H9 (cell line): Measurements from ENCODE around the gene SDC4. TPM values are rescaled to one million over a fixed set of nuclear protein-coding genes. Genes with fewer than 3 reads are reported as not detected.

Experiments used
- DNase-seq: peaks from one replicate; pipeline ENCODE4 v3.0.0-alpha.2; 2017
- H2AFZ ChIP-seq: one replicate; pipeline ENCODE4 v1.6.1; 2013; ENCODE audit warnings: mild to moderate bottlenecking, low read length, control low read depth, moderate library complexity
- H2AK5ac ChIP-seq: 2 replicates; pipeline ENCODE4 v1.6.1; 2013; ENCODE audit warnings: low read length, control low read depth, mixed read lengths; ENCODE audit not compliant: insufficient read length
- H2BK120ac ChIP-seq: one replicate; pipeline ENCODE4 v1.6.1; 2013; ENCODE audit warnings: low read depth, mild to moderate bottlenecking, low read length, control low read depth, inconsistent platforms; ENCODE audit not compliant: poor library complexity, severe bottlenecking
- H2BK12ac ChIP-seq: 2 replicates; pipeline ENCODE4 v1.6.1; 2013; ENCODE audit warnings: low read length, control low read depth, mixed read lengths, low read depth; ENCODE audit not compliant: insufficient read length
- H2BK15ac ChIP-seq: 2 replicates; pipeline ENCODE4 v1.6.1; 2013; ENCODE audit warnings: low read depth, low read length, control low read depth
- H2BK20ac ChIP-seq: one replicate; pipeline ENCODE4 v1.6.1; 2013; ENCODE audit warnings: low read depth, mild to moderate bottlenecking, low read length, control low read depth, inconsistent platforms; ENCODE audit not compliant: poor library complexity, severe bottlenecking
- H2BK5ac ChIP-seq: 2 replicates; pipeline ENCODE4 v1.6.1; 2013; ENCODE audit warnings: low read length, control low read depth, mixed read lengths; ENCODE audit not compliant: insufficient read length
- H3K14ac ChIP-seq: 2 replicates; pipeline ENCODE4 v1.6.1; 2013; ENCODE audit warnings: low read length, control low read depth; ENCODE audit not compliant: insufficient read depth
- H3K18ac ChIP-seq: 2 replicates; pipeline ENCODE4 v1.6.1; 2013; ENCODE audit warnings: low read depth, mild to moderate bottlenecking, mixed read lengths, low read length, control low read depth; ENCODE audit not compliant: insufficient read length
- H3K23ac ChIP-seq: 2 replicates; pipeline ENCODE4 v1.6.1; 2013; ENCODE audit warnings: low read length, control low read depth, mixed read lengths, low read depth; ENCODE audit not compliant: insufficient read length
- H3K23me2 ChIP-seq: 2 replicates; pipeline ENCODE4 v1.6.1; 2013; ENCODE audit warnings: low read depth, mild to moderate bottlenecking, mixed read lengths, low read length, control low read depth; ENCODE audit not compliant: insufficient read length, poor library complexity, severe bottlenecking
- H3K27ac ChIP-seq: 2 replicates; pipeline ENCODE4 v1.5.1; 2013; ENCODE audit warnings: low read length, control low read depth, mixed read lengths, low read depth; ENCODE audit not compliant: insufficient read length
- H3K27me3 ChIP-seq: 2 replicates; pipeline ENCODE4 v1.6.1; 2013; ENCODE audit warnings: low read length, control low read depth, inconsistent platforms; ENCODE audit not compliant: insufficient read depth
- H3K4ac ChIP-seq: 2 replicates; pipeline ENCODE4 v1.6.1; 2013; ENCODE audit warnings: low read depth, mild to moderate bottlenecking, control low read depth, inconsistent platforms, low read length, moderate library complexity
- H3K4me1 ChIP-seq: 2 replicates; pipeline ENCODE4 v1.6.1; 2013; ENCODE audit warnings: low read length, control low read depth, inconsistent platforms; ENCODE audit not compliant: insufficient read depth
- H3K4me2 ChIP-seq: 2 replicates; pipeline ENCODE4 v1.6.1; 2013; ENCODE audit warnings: low read length, control low read depth, mixed read lengths; ENCODE audit not compliant: insufficient read length, insufficient read depth
- H3K56ac ChIP-seq: 2 replicates; pipeline ENCODE4 v1.6.1; 2013; ENCODE audit warnings: low read depth, mild to moderate bottlenecking, mixed read lengths, low read length, control low read depth; ENCODE audit not compliant: insufficient read length
- H3K79me1 ChIP-seq: 2 replicates; pipeline ENCODE4 v1.6.1; 2013; ENCODE audit warnings: low read depth, mild to moderate bottlenecking, moderate library complexity, low read length, control low read depth, inconsistent platforms; ENCODE audit not compliant: insufficient read depth, poor library complexity, severe bottlenecking
- H3K79me2 ChIP-seq: 2 replicates; pipeline ENCODE4 v1.6.1; 2013; ENCODE audit warnings: low read length, control low read depth, inconsistent platforms; ENCODE audit not compliant: insufficient read depth
- H3K9ac ChIP-seq: 2 replicates; pipeline ENCODE4 v1.6.1; 2013; ENCODE audit warnings: low read length, control low read depth, mixed read lengths; ENCODE audit not compliant: insufficient read length; ENCODE audit errors: extremely low read depth
- H3K9me3 ChIP-seq: one replicate; pipeline ENCODE4 v1.6.1; 2013; ENCODE audit warnings: low read depth, low read length, inconsistent platforms; ENCODE audit not compliant: control insufficient read depth
- H3T11ph ChIP-seq: one replicate; pipeline ENCODE4 v1.6.1; 2013; ENCODE audit warnings: mild to moderate bottlenecking, low read length, control low read depth, inconsistent platforms
- H4K20me1 ChIP-seq: one replicate; pipeline ENCODE4 v1.6.1; 2013; ENCODE audit not compliant: control insufficient read depth, insufficient read length, insufficient read depth
- H4K5ac ChIP-seq: 2 replicates; pipeline ENCODE4 v1.6.1; 2013; ENCODE audit warnings: low read depth, mild to moderate bottlenecking, mixed read lengths, low read length, control low read depth; ENCODE audit not compliant: insufficient read length
- H4K8ac ChIP-seq: replicated peaks from 2 replicates; pipeline ENCODE4 v1.6.1; 2013; ENCODE audit warnings: low read length, control low read depth, mixed read lengths, low read depth; ENCODE audit not compliant: insufficient read length
- H4K91ac ChIP-seq: 2 replicates; pipeline ENCODE4 v1.6.1; 2013; ENCODE audit warnings: low read depth, mild to moderate bottlenecking, moderate library complexity, mixed read lengths, low read length, control low read depth; ENCODE audit not compliant: insufficient read length
- H3K27ac Mint-ChIP-seq, 3 experiments: 2 replicates in 2 of 3; 3 replicates in 1 of 3; pipeline ENCODE4 v1.8.0; 2020 to 2021; ENCODE audit warnings: mixed read lengths in 3 of 3, mild to moderate bottlenecking in 1 of 3, moderate library complexity in 1 of 3
- H3K27me3 Mint-ChIP-seq: 2 replicates; pipeline ENCODE4 v1.8.0; 2021; ENCODE audit warnings: low read depth, mild to moderate bottlenecking, moderate library complexity, mixed read lengths
- H3K36me3 Mint-ChIP-seq, 3 experiments: 2 replicates in 2 of 3; 3 replicates in 1 of 3; pipeline ENCODE4 v1.8.0; 2020 to 2021; ENCODE audit warnings: low read depth in 3 of 3, mixed read lengths in 3 of 3; ENCODE audit not compliant: insufficient read depth in 1 of 3
- H3K4me1 Mint-ChIP-seq, 2 experiments: 2 replicates each; pipeline ENCODE4 v1.8.0; 2020; ENCODE audit warnings: mixed read lengths in 2 of 2
- H3K4me3 Mint-ChIP-seq, 2 experiments: 2 replicates in 1 of 2; 3 replicates in 1 of 2; pipeline ENCODE4 v1.8.0; 2020 to 2021; ENCODE audit warnings: mild to moderate bottlenecking in 2 of 2, mixed read lengths in 2 of 2, moderate library complexity in 1 of 2
- H3K9me3 Mint-ChIP-seq, 2 experiments: 2 replicates in 1 of 2; 3 replicates in 1 of 2; pipeline ENCODE4 v1.8.0; 2020; ENCODE audit warnings: mild to moderate bottlenecking in 2 of 2, mixed read lengths in 2 of 2, moderate library complexity in 1 of 2
- CTCF ChIP-seq: fragments of 200-600 bp; sonication (generic); conservative IDR thresholded peaks from 3 replicates; pipeline ENCODE4 v1.8.0; 2021; ENCODE audit warnings: antibody characterized with exemption, mild to moderate bottlenecking
- WGBS: extraction: QIAGEN DNeasy Blood & Tissue Kit; methylation state at CpG from one replicate; pipeline ENCODE4 v1.1.7; 2013; ENCODE audit warnings: missing lambda C conversion rate, low lambda C conversion rate, mixed read lengths; ENCODE audit not compliant: insufficient read length; ENCODE audit errors: extremely low coverage; 5-methylcytosine and 5-hydroxymethylcytosine counted together
- total RNA-seq: library from RNA; stranded (reverse); gene quantifications from 2 replicates; pipeline ENCODE4 v1.2.1, GENCODE V29; 2021

The SDC4 gene
- total RNA-seq, 1 experiment from 2014 or later: 50.7 TPM

GRCh38 chr20:45297786-45298497 is 50.3 kb downstream of the SDC4 start:
- H3K36me3 Mint-ChIP-seq: peaks cover 5 to 15% (median 9%) of the 10 kb centered on the region in 3 experiments; a peak in 6 of 7 replicates
- Histone ChIP-seq H3K14ac (no peak overlapping the region), H3K79me1 (no peaks in the 10 kb centered on the region), H3K4me1 (no peaks in the 10 kb centered on the region), H3K9me3 (no peaks in the 10 kb centered on the region), H3K4me2 (no peak overlapping the region), H3T11ph (no peak overlapping the region), H2BK20ac (no peak overlapping the region), H2BK12ac (no peak overlapping the region), H3K23me2 (peaks cover 11% of the 10 kb centered on the region), H2AK5ac (no peak overlapping the region), H4K8ac (no peak overlapping the region), H3K23ac (no peak overlapping the region), H3K18ac (no peak overlapping the region), H2AFZ (no peak overlapping the region), H4K5ac (no peak overlapping the region), H3K4ac (no peak overlapping the region), H2BK5ac (no peak overlapping the region), H2BK120ac (no peak overlapping the region), H3K27me3 (peaks cover under 1% of the 10 kb centered on the region; the same call in 1 of the 2 replicates), H4K91ac (no peak overlapping the region), H3K9ac (no peak overlapping the region), H4K20me1 (no peaks in the 10 kb centered on the region), H3K56ac (no peak overlapping the region), H3K27ac (no peak overlapping the region), H3K79me2 (no peaks in the 10 kb centered on the region), H2BK15ac (no peak overlapping the region)
- peaks cover 39% of the 10 kb centered on the region for H3K27me3 Mint-ChIP-seq
- H3K9me3 Mint-ChIP-seq: peaks cover 21% of the 10 kb centered on the region in 2 experiments
- no peak for DNase-seq
- no peak overlapping the region for H3K4me3 Mint-ChIP-seq
- H3K4me1 Mint-ChIP-seq: peaks cover 4 to 5% of the 10 kb centered on the region in 2 experiments
- no peak overlapping the region for H3K27ac Mint-ChIP-seq
- no peak for TF ChIP-seq CTCF
- WGBS: no CpG with 5 or more reads among the region's 52 CpGs
